ENCODE data around the gene PLCB3.
A peak's percentile ranks its signal among the peaks of the same experiment; 100 is the strongest.

Gene PLCB3

GRCh38 chr11:64304032-64304315 is 52.6 kb downstream of the PLCB3 start:
- TF ChIP-seq, protein P1, sequence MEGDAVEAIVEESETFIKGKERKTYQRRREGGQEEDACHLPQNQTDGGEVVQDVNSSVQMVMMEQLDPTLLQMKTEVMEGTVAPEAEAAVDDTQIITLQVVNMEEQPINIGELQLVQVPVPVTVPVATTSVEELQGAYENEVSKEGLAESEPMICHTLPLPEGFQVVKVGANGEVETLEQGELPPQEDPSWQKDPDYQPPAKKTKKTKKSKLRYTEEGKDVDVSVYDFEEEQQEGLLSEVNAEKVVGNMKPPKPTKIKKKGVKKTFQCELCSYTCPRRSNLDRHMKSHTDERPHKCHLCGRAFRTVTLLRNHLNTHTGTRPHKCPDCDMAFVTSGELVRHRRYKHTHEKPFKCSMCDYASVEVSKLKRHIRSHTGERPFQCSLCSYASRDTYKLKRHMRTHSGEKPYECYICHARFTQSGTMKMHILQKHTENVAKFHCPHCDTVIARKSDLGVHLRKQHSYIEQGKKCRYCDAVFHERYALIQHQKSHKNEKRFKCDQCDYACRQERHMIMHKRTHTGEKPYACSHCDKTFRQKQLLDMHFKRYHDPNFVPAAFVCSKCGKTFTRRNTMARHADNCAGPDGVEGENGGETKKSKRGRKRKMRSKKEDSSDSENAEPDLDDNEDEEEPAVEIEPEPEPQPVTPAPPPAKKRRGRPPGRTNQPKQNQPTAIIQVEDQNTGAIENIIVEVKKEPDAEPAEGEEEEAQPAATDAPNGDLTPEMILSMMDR (conservative IDR thresholded peaks at IDR 0.05): no peak
- H3K27ac ChIP-seq: peak overlapping the region; percentile 95

DNA sequence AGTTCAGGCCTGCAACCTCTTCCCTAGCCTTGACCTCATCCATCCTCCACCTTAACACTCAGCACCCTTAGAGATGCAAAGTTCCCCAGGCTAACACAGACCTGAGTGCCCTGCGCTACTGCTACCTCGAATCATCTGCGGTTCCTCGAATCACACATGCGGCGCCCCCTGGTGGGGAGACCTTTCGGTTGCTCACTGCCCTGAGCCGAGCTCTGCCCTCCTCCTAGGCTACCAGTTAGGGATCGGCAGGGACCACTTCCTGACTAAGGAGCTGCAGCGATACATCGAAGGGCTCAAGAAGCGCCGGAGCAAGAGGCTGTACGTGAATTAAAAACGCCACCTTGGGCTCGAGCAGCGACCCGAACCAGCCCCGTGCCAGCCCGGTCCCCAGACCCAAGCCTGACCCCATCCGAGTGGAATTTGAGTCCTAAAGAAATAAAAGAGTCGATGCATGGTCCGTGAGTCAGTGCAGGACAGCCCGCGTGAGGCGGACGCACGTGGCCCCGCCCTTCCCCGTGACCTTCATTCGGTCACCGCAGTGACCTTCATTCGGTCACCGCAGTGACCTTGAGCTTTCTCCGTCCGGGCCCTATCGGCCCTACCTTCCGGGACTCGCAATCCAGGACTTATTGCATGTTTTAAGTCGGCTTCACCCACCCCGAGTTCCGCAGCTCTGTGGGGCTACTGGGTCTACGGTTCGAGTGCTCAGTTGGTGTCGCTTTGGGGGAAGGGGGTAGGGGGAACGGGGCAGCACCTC is 53.2 kb downstream of the PLCB3 start:
- TF ChIP-seq, protein P1 (conservative IDR thresholded peaks at IDR 0.05): peak; percentile 100
- peak overlapping the region; percentile 95 for H3K27ac ChIP-seq

GRCh38 chr11:64305075-64305690 is 53.9 kb downstream of the PLCB3 start, which contains the start of gene ESRRA:
Gene ESRRA (plus strand): TSS chr11:64305524. CDS start chr11:64307180, 1,656 bp downstream.
- H3K27ac ChIP-seq: peak within 1 kb of the TSS; percentile 95
- TF ChIP-seq, protein P1 (conservative IDR thresholded peaks at IDR 0.05): no peak

DNA sequence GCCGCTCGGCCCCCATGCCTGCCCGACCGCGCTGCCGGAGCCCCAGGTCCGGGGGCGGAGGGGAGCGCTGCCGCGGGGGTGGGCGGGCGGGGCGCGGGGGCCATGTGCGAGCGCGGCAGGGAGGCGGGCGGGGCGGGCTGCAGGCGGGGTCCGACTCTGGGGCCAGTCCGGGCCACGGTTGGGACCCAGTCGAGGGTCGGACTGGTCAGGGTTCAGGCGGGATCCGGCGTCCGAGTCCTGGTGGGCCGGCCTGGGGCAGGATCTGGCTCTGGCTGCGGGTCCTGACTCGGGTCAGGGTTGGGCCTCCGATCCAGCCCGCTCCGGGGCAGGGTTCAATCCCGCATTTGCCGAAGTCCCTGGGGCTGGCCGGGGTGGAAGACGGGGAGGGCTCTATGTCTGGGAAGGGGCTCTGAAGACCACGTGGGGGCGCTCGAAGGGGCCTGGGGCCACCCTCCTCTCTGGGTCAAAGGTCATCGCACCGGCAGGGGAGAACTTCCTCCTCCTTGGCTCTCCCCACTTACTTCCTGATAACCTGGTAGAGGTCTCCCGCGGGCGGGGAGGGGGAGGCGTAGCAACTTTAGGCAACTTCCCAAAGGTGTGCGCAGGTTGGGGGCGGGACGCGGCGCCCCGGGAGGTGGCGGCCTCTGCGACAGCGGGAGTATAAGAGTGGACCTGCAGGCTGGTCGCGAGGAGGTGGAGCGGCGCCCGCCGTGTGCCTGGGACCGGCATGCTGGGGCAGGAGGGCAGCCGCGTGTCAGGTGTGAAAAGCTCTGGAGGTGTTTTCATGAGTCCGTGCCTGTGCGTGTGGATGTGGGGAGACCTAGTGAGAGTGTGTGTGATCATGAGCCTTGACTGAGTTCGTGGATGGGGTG is 54.6 kb downstream of the PLCB3 start:
- TF ChIP-seq, protein P1 (conservative IDR thresholded peaks at IDR 0.05): peak; percentile 96
- H3K27ac ChIP-seq: peak overlapping the region; percentile 95

GRCh38 chr11:64306563-64306875 is 55.2 kb downstream of the PLCB3 start:
- peak overlapping the region; percentile 95 for H3K27ac ChIP-seq
- TF ChIP-seq, protein P1 (conservative IDR thresholded peaks at IDR 0.05): no peak

DNA sequence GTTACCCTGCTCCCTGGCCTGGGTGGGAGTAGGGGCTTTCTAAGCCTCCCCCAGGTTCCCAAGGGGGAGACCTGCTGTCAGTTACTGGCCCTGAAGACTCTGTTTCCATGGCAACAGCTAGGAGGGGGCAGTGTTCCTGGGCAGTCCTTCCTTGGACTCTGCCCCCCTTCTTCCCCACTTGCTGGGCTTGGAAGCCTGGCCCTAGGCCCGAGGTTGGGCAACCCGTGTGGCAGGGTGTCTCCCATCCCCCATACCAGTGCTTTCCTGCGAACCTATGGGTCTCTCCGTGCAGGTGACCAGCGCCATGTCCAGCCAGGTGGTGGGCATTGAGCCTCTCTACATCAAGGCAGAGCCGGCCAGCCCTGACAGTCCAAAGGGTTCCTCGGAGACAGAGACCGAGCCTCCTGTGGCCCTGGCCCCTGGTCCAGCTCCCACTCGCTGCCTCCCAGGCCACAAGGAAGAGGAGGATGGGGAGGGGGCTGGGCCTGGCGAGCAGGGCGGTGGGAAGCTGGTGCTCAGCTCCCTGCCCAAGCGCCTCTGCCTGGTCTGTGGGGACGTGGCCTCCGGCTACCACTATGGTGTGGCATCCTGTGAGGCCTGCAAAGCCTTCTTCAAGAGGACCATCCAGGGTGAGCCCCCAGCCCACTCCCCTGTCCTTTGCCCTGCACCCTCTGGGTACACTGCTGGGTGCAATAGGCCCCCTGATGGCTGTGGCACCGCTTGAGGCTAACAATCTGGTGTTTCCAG is 55.7 kb downstream of the PLCB3 start:
- peak overlapping the region; percentile 95 for H3K27ac ChIP-seq
- TF ChIP-seq, protein P1 (conservative IDR thresholded peaks at IDR 0.05): no peak

DNA sequence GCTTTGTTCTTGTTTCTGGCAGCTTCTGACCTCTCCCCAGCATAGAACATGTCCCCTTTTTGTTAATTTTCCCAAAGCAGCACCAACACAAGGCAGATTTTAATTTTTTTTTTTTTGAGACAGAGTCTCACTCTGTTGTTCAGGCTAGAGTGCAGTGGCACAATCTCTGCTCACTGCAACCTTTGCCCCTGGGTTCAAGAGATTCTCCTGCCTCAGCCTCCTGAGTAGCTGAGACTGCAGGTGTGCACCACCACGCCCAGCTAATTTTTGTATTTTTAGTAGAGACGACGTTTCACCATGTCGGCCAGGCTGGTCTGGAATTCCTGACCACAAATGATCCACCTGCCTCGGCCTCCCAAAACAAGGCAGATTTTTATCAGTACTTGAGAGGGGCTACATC is 56.5 kb downstream of the PLCB3 start:
- peak overlapping the region; percentile 95 for H3K27ac ChIP-seq

Measured in VCaP (cell line).